Activated CD8-positive, alpha-beta memory T cell treated with anti-CD3 and anti-CD28 coated beads, Interleukin-2, amount 50 U/mL, for 1 hour (primary cell): Measurements from ENCODE around the gene FBLIM1.
"Not testable (repeated sequence)": the region's sequence is repeated elsewhere in the genome, so short reads cannot be mapped to it uniquely, and the experiment has no call there.

ENCODE experiments used
- DNase-seq: peaks from one replicate; pipeline ENCODE4 v3.0.0-alpha.2; 2020; ENCODE audit errors: extremely low read depth

Gene FBLIM1

GRCh38 chr1:15767941-15768340 lies 9.3 kb downstream of the FBLIM1 start:
- no peak for DNase-seq

- no peak for DNase-seq
Measured at GRCh38 chr1:15768388-15768787, 9.8 kb downstream of the FBLIM1 start.

- no peak for DNase-seq
Measured at GRCh38 chr1:15770313-15770962, 11.8 kb downstream of the FBLIM1 start.

GRCh38 chr1:15771836-15772515 lies 13.4 kb downstream of the FBLIM1 start:
- no peak for DNase-seq

- DNase-seq: no peak
Measured at GRCh38 chr1:15775706-15776105, 17.1 kb downstream of the FBLIM1 start.

GRCh38 chr1:15777909-15778707 lies 19.5 kb downstream of the FBLIM1 start:
- DNase-seq: no peak

- no peak for DNase-seq
Measured at GRCh38 chr1:15785683-15786082, 27.1 kb downstream of the FBLIM1 start.

- no peak for DNase-seq
Measured at GRCh38 chr1:15786581-15786980, 28.0 kb downstream of the FBLIM1 start.

GRCh38 chr1:15788624-15789301 lies 30.2 kb downstream of the FBLIM1 start:
- DNase-seq: no peak

- DNase-seq: no peak
Measured at GRCh38 chr1:15796086-15796462, 37.5 kb downstream of the FBLIM1 start.

GRCh38 chr1:15797614-15798390 lies 39.2 kb downstream of the FBLIM1 start:
- DNase-seq: no peak

- no peak for DNase-seq
Measured at GRCh38 chr1:15799004-15799867, 40.6 kb downstream of the FBLIM1 start.

GRCh38 chr1:15799928-15800835 lies 41.6 kb downstream of the FBLIM1 start:
- no peak for DNase-seq

- DNase-seq: no peak
Measured at GRCh38 chr1:15802234-15802965, 43.8 kb downstream of the FBLIM1 start.

GRCh38 chr1:15803380-15803779 lies 44.8 kb downstream of the FBLIM1 start:
- no peak for DNase-seq

- no peak for DNase-seq
Measured at GRCh38 chr1:15804060-15804459, 45.5 kb downstream of the FBLIM1 start.

- no peak for DNase-seq
Measured at GRCh38 chr1:15807121-15807520, 48.5 kb downstream of the FBLIM1 start.

GRCh38 chr1:15807549-15807948 lies 49.0 kb downstream of the FBLIM1 start, which contains the start of gene UQCRHL:
UQCRHL (minus strand) TSS chr1:15807649; CDS start chr1:15807649, 0 bp downstream.
- not testable (repeated sequence) for DNase-seq

- no peak for DNase-seq
Measured at GRCh38 chr1:15808955-15809354, 50.4 kb downstream of the FBLIM1 start.
